H1 (cell line): ENCODE data around the gene PEX16. TPM values are rescaled to one million over a fixed set of nuclear protein-coding genes. Genes with fewer than 3 reads are reported as not detected.
A peak's percentile ranks its signal among the peaks of the same experiment; 100 is the strongest.

Experiments
- CTCF ChIA-PET: fragments of 300-600 bp; sonication (Branson Sonifier 250); formaldehyde crosslinking; loops from one replicate; lab custom pipeline; 2021; ENCODE audit not compliant: partially characterized antibody; lab: Charles Lee
- POLR2A ChIA-PET: fragments of 300-600 bp; sonication (Branson Sonifier 250); formaldehyde crosslinking; loops from one replicate; lab custom pipeline; 2021; ENCODE audit warnings: inconsistent platforms; ENCODE audit not compliant: partially characterized antibody; lab: Charles Lee
- DNase-seq, 2 experiments: peaks; one replicate each; pipeline versions ENCODE4 v3.0.0 to v3.0.0-alpha.2; 2010 to 2022; ENCODE audit warnings: low spot score in 2 of 2, low read depth in 1 of 2, mixed read lengths in 1 of 2
- FAIRE-seq: peaks from 2 replicates; lab custom pipeline; 2011; peaks lifted over from hg19 to GRCh38; lab: Jason Lieb, UNC
- H2AFZ ChIP-seq: 2 replicates; pipeline ENCODE4 v1.8.1; 2012; ENCODE audit warnings: low read length, inconsistent platforms
- H2AK5ac ChIP-seq: 2 replicates; pipeline ENCODE4 v1.6.1; 2013; ENCODE audit warnings: low read depth, low read length
- H2BK120ac ChIP-seq: replicated peaks from 2 replicates; pipeline ENCODE3; 2013; ENCODE audit warnings: low read depth, low read length, inconsistent platforms
- H2BK12ac ChIP-seq: 2 replicates; pipeline ENCODE4 v1.6.1; 2013; ENCODE audit warnings: low read depth, low read length
- H2BK15ac ChIP-seq: 2 replicates; pipeline ENCODE4 v1.6.1; 2013; ENCODE audit warnings: low read length
- H2BK20ac ChIP-seq: 2 replicates; pipeline ENCODE4 v1.6.1; 2013; ENCODE audit warnings: low read length
- H2BK5ac ChIP-seq: 2 replicates; pipeline ENCODE4 v1.6.1; 2013; ENCODE audit warnings: low read depth, low read length
- H3K14ac ChIP-seq: 2 replicates; pipeline ENCODE4 v1.6.1; 2013; ENCODE audit warnings: inconsistent platforms; ENCODE audit not compliant: insufficient read length
- H3K18ac ChIP-seq: 2 replicates; pipeline ENCODE4 v1.6.1; 2013; ENCODE audit warnings: low read length; ENCODE audit errors: extremely low read depth
- H3K23ac ChIP-seq: 2 replicates; pipeline ENCODE4 v1.6.1; 2013; ENCODE audit warnings: inconsistent platforms; ENCODE audit not compliant: insufficient read length
- H3K23me2 ChIP-seq: 2 replicates; pipeline ENCODE4 v1.6.1; 2013; ENCODE audit warnings: low read depth, low read length
- H3K27ac ChIP-seq: 2 replicates; pipeline ENCODE4 v1.6.1; 2011; ENCODE audit warnings: low read depth, low read length, inconsistent platforms
- H3K27me3 ChIP-seq, 4 experiments: replicated peaks in 1 of 4; 1 replicate in 1 of 4; 2 replicates in 3 of 4; pipeline versions ENCODE4 v1.6.1 to v1.8.1; 2011 to 2013; ENCODE audit warnings: low read length in 3 of 4, mild to moderate bottlenecking in 3 of 4, inconsistent platforms in 2 of 4, mixed read lengths in 2 of 4, moderate library complexity in 1 of 4; ENCODE audit not compliant: control insufficient read depth in 3 of 4, insufficient read depth in 3 of 4; ENCODE audit errors: extremely low read depth in 1 of 4
- H3K36me3 ChIP-seq, 4 experiments: 2 replicates each; pipeline versions ENCODE4 v1.6.1 to v1.8.1; 2011 to 2013; ENCODE audit warnings: mild to moderate bottlenecking in 4 of 4, low read length in 3 of 4, moderate library complexity in 2 of 4, control low read depth in 1 of 4, inconsistent platforms in 1 of 4; ENCODE audit not compliant: insufficient read depth in 4 of 4, control insufficient read depth in 2 of 4
- H3K4ac ChIP-seq: replicated peaks from 2 replicates; pipeline ENCODE3; 2013; ENCODE audit warnings: low read length, low read depth, mixed read lengths, inconsistent platforms; ENCODE audit not compliant: insufficient read length
- H3K4me1 ChIP-seq, 4 experiments: replicated peaks in 1 of 4; 1 replicate in 1 of 4; 2 replicates in 3 of 4; pipeline versions ENCODE4 v1.6.1 to v1.8.1; 2011 to 2013; ENCODE audit warnings: low read length in 3 of 4, inconsistent platforms in 2 of 4, mixed read lengths in 1 of 4; ENCODE audit not compliant: insufficient read depth in 4 of 4, control insufficient read depth in 3 of 4
- H3K4me2 ChIP-seq, 2 experiments: 2 replicates each; pipeline versions ENCODE4 v1.6.1 to v1.8.1; 2011 to 2013; ENCODE audit warnings: low read depth in 2 of 2, low read length in 2 of 2, control low read depth in 1 of 2, inconsistent platforms in 1 of 2, mild to moderate bottlenecking in 1 of 2; ENCODE audit not compliant: insufficient read depth in 1 of 2
- H3K4me3 ChIP-seq, 4 experiments: fragments of 200-600, 300-600 bp in 1 of 4; sonication (generic), shearing (Covaris generic), sonication (Bioruptor Twin) in 1 of 4; 2 replicates each; pipeline versions ENCODE4 v1.5.1 to v1.8.1; 2011 to 2016; ENCODE audit warnings: low read length in 4 of 4, low read depth in 3 of 4, control low read depth in 2 of 4, inconsistent platforms in 2 of 4, mild to moderate bottlenecking in 2 of 4, mixed read lengths in 1 of 4, moderate library complexity in 1 of 4; ENCODE audit not compliant: insufficient read depth in 2 of 4; ENCODE audit errors: extremely low read depth in 1 of 4
- H3K56ac ChIP-seq: replicated peaks from 2 replicates; pipeline ENCODE3; 2013; ENCODE audit warnings: low read depth, mild to moderate bottlenecking, mixed read lengths, low read length, inconsistent platforms; ENCODE audit not compliant: insufficient read length
- H3K79me1 ChIP-seq: 2 replicates; pipeline ENCODE4 v1.6.1; 2013; ENCODE audit warnings: low read depth, low read length, control low read depth
- H3K79me2 ChIP-seq, 2 experiments: 2 replicates each; pipeline versions ENCODE4 v1.6.1 to v1.8.1; 2012 to 2013; ENCODE audit warnings: low read length in 2 of 2, mild to moderate bottlenecking in 2 of 2, inconsistent platforms in 1 of 2; ENCODE audit not compliant: insufficient read depth in 2 of 2, control insufficient read depth in 1 of 2
- H3K9ac ChIP-seq, 4 experiments: replicated peaks in 1 of 4; 1 replicate in 1 of 4; 2 replicates in 3 of 4; pipeline versions ENCODE4 v1.6.1 to v1.8.1; 2011 to 2013; ENCODE audit warnings: low read depth in 3 of 4, low read length in 3 of 4, control low read depth in 2 of 4, mild to moderate bottlenecking in 2 of 4, moderate library complexity in 2 of 4, inconsistent platforms in 1 of 4; ENCODE audit errors: extremely low read depth in 1 of 4
- H3K9me3 ChIP-seq, 2 experiments: 2 replicates each; pipeline versions ENCODE4 v1.6.1 to v1.8.1; 2012 to 2013; ENCODE audit warnings: mild to moderate bottlenecking in 2 of 2, moderate library complexity in 2 of 2, control low read depth in 1 of 2, inconsistent platforms in 1 of 2, low read depth in 1 of 2, low read length in 1 of 2, mixed read lengths in 1 of 2; ENCODE audit not compliant: insufficient read depth in 2 of 2
- H4K20me1 ChIP-seq, 2 experiments: replicated peaks in 1 of 2; 2 replicates each; pipeline versions ENCODE3 to v1.8.1; 2011 to 2013; ENCODE audit warnings: inconsistent platforms in 2 of 2, low read length in 2 of 2, mild to moderate bottlenecking in 1 of 2; ENCODE audit not compliant: insufficient read depth in 2 of 2, control insufficient read depth in 1 of 2
- H4K5ac ChIP-seq: 2 replicates; pipeline ENCODE4 v1.6.1; 2013; ENCODE audit warnings: low read length, low read depth, mixed read lengths, inconsistent platforms; ENCODE audit not compliant: insufficient read length
- H4K8ac ChIP-seq: 2 replicates; pipeline ENCODE4 v1.8.0; 2013; ENCODE audit warnings: mild to moderate bottlenecking, moderate library complexity, low read length, inconsistent platforms; ENCODE audit not compliant: insufficient read depth; ENCODE audit errors: extremely low read depth
- H4K91ac ChIP-seq: replicated peaks from 2 replicates; pipeline ENCODE3; 2013; ENCODE audit warnings: low read length, mixed read lengths, inconsistent platforms; ENCODE audit not compliant: insufficient read length
- CTBP2 ChIP-seq: IDR thresholded peaks from 2 replicates; pipeline ENCODE4 v1.7.0; 2011; ENCODE audit warnings: borderline replicate concordance, mild to moderate bottlenecking, moderate library complexity, mixed read lengths, low read length; ENCODE audit not compliant: insufficient read depth, insufficient read length
- EP300 ChIP-seq, 2 experiments: IDR thresholded peaks; 1 replicate in 1 of 2; 2 replicates in 1 of 2; pipeline ENCODE4 v1.6.1; 2011 to 2012; ENCODE audit warnings: low read depth in 2 of 2, low read length in 2 of 2, mild to moderate bottlenecking in 2 of 2, borderline replicate concordance in 1 of 2, inconsistent platforms in 1 of 2, moderate library complexity in 1 of 2
- HDAC2 ChIP-seq, 2 experiments: fragments of 300-600 bp in 1 of 2; sonication (generic) in 1 of 2; IDR thresholded peaks; 2 replicates each; pipeline ENCODE4 v1.6.1; 2011 to 2012; ENCODE audit warnings: low read depth in 2 of 2, low read length in 2 of 2, mild to moderate bottlenecking in 2 of 2, moderate library complexity in 2 of 2, borderline replicate concordance in 1 of 2, inconsistent platforms in 1 of 2
- NRF1 ChIP-seq: IDR thresholded peaks from 2 replicates; pipeline ENCODE4 v1.6.1; 2011; ENCODE audit warnings: mild to moderate bottlenecking, low read depth, low read length, improper control_type of control experiment
- SAP30 ChIP-seq: fragments of 300-600 bp; sonication (generic); IDR thresholded peaks from 2 replicates; pipeline ENCODE4 v1.7.1; 2012; ENCODE audit warnings: low read length, moderate library complexity, mild to moderate bottlenecking, inconsistent platforms; ENCODE audit not compliant: insufficient read depth, insufficient replicate concordance
- SIRT6 ChIP-seq: IDR thresholded peaks from one replicate; pipeline ENCODE4 v1.7.1; 2012; ENCODE audit warnings: low read length, inconsistent platforms
- SP1 ChIP-seq: IDR thresholded peaks from 2 replicates; pipeline ENCODE4 v1.6.1; 2011; ENCODE audit warnings: low read depth, low read length
- TBP ChIP-seq: IDR thresholded peaks from 2 replicates; pipeline ENCODE4 v1.6.1; 2011; ENCODE audit warnings: low read depth, low read length, improper control_type of control experiment
- YY1 ChIP-seq: IDR thresholded peaks from 2 replicates; pipeline ENCODE4 v1.6.1; 2011; ENCODE audit warnings: low read depth, mild to moderate bottlenecking, low read length
- WGBS, 2 experiments: shearing (Covaris generic) in 1 of 2; methylation state at CpG; one replicate each; pipeline versions ENCODE4 v1.1.6 to v1.1.7; 2013 to 2015; ENCODE audit warnings: low lambda C conversion rate in 2 of 2, mixed read lengths in 2 of 2, inconsistent platforms in 1 of 2, low coverage in 1 of 2, missing lambda C conversion rate in 1 of 2; ENCODE audit not compliant: insufficient replicate concordance in 2 of 2, insufficient coverage in 1 of 2, insufficient read length in 1 of 2; ENCODE audit errors: extremely low coverage in 1 of 2, missing lambda C conversion rate in 1 of 2; 5-methylcytosine and 5-hydroxymethylcytosine counted together
- polyA plus RNA-seq, 7 experiments: library from polyadenylated mRNA; depleted of rRNA in 3 of 7; stranded (reverse) in 5 of 7; unstranded in 2 of 7; fragments of >200 nt in 5 of 7; fragments of 200-250 nt in 2 of 7; gene quantifications; 1 replicate in 5 of 7; 2 replicates in 1 of 7; 4 replicates in 1 of 7; pipeline versions ENCODE4 v1.2.1 to v1.2.3, GENCODE V29; 2011 to 2013; ENCODE audit warnings: missing spikeins in 2 of 7, mixed read lengths in 2 of 7
- total RNA-seq: library from RNA; stranded (reverse); fragmentation: NEBNext Ultra II Directional; extraction: Animal tissue kit (Norgen Biotek cat#: 25700); gene quantifications from 2 replicates; pipeline ENCODE4 v1.2.1, GENCODE V29; 2021

Gene PEX16
- total and polyA plus RNA-seq, 2 of the 8 experiments (the other 6 are each of a cell fraction or from before 2014, with no cell fraction given) = 29.2 to 36.0 TPM

GRCh38 chr11:45921561-45922424 is 4.1 kb upstream of the PEX16 start:
- peaks cover 0 to 9% (median 0%) of the 10 kb centered on the region in 4 experiments; a peak in 3 of 7 replicates for H3K27me3 ChIP-seq
- peak overlapping the region; percentile 62 for H3K56ac ChIP-seq
- POLR2A ChIA-PET = interaction anchor here (0.6 to 9.8 kb wide), 37 partner anchors 9 to 590 kb away, joined by 3 to 115 read pairs (median 5); no protein-coding TSS in a partner anchor
- peaks cover 10 to 21% of the 10 kb centered on the region in 2 experiments for H4K20me1 ChIP-seq
- H3K36me3 ChIP-seq = peaks cover 2 to 14% (median 6%) of the 10 kb centered on the region in 4 experiments; a peak in 4 of 8 replicates
- peak overlapping the region; percentile 76; the same call in 1 of the 2 replicates for H3K27ac ChIP-seq
- peak overlapping the region; percentile 30 for H2BK120ac ChIP-seq
- 3% methylated on average over 43 of the region's 54 CpGs; no CpG with 5 or more reads in 1 of the 2 experiments for WGBS, 2 experiments
- peak overlapping the region; percentile 53 to 78 (median 68); a peak in 6 of 7 replicates for H3K9ac ChIP-seq
- no peak overlapping the region for H3K14ac ChIP-seq
- peak overlapping the region; percentile 63 to 78 (median 68) for H3K4me3 ChIP-seq
- H4K8ac ChIP-seq = peak overlapping the region; percentile 93; the same call in 1 of the 2 replicates
- H3K79me1 ChIP-seq = peaks cover 16% of the 10 kb centered on the region
- peak overlapping the region; percentile 44; the same call in 1 of the 2 replicates for H2AK5ac ChIP-seq
- peak overlapping the region; percentile 93; the same call in 1 of the 2 replicates for H2BK5ac ChIP-seq
- no peak overlapping the region for H2AFZ ChIP-seq
- H3K4ac ChIP-seq = peak overlapping the region; percentile 45
- H3K79me2 ChIP-seq = peaks cover 0 to 14% of the 10 kb centered on the region in 2 experiments; a peak in 1 of 4 replicates
- H4K91ac ChIP-seq = peak overlapping the region; percentile 42
- FAIRE-seq = no peak
- H3K23me2 ChIP-seq = peaks cover 22% of the 10 kb centered on the region
- peaks cover 12 to 33% (median 24%) of the 10 kb centered on the region in 4 experiments for H3K4me1 ChIP-seq
- no peak overlapping the region for H3K23ac ChIP-seq
- peak overlapping the region; percentile 73 for H4K5ac ChIP-seq
- peak overlapping the region; percentile 81 to 91 for H3K4me2 ChIP-seq
- peak; percentile 84 to 94 for DNase-seq
- H2BK15ac ChIP-seq = peak overlapping the region; percentile 29; the same call in 1 of the 2 replicates
- CTCF ChIA-PET = interaction anchor here (0.6 to 1.2 kb wide), 8 partner anchors 9 to 216 kb away, joined by 3 to 6 read pairs (median 4); no protein-coding TSS in a partner anchor
- no peaks in the 10 kb centered on the region for H3K9me3 ChIP-seq
- peak overlapping the region; percentile 97 for H2BK12ac ChIP-seq
- peak overlapping the region; percentile 83 for H2BK20ac ChIP-seq
- H3K18ac ChIP-seq = peak overlapping the region; percentile 97
- peak; percentile 10; the same call in 1 of the 2 replicates for TF ChIP-seq NRF1
- peak in 1 of 2 experiments; percentile 70; a peak in 1 of 3 replicates for TF ChIP-seq EP300 (IDR thresholded peaks at IDR 0.05; ENCODE audit: borderline replicate concordance in 1 of 2, low read depth in 2 of 2, low read length in 2 of 2)
- TF ChIP-seq YY1 = 0 out of 2 replicates have a peak, but pooled peaks have one; percentile 6
- TF ChIP-seq HDAC2 (IDR thresholded peaks at IDR 0.05; ENCODE audit: borderline replicate concordance in 1 of 2, low read depth in 2 of 2, low read length in 2 of 2) = peak; percentile 3 to 14; a peak in 1 of 4 replicates
- TF ChIP-seq SP1 = peak; percentile 54; the same call in 1 of the 2 replicates
- peak; percentile 31 for TF ChIP-seq CTBP2
- TF ChIP-seq SIRT6 = no peak
- peak; percentile 69; the same call in 1 of the 2 replicates for TF ChIP-seq TBP
- TF ChIP-seq SAP30 = no peak
